CD4-positive, alpha-beta T cell treated with Interleukin-15 for 4 hours (primary cell): ENCODE data around the gene CPSF2.

Experiments used
- DNase-seq: peaks from one replicate; pipeline ENCODE4 v3.0.0-alpha.2; 2020; ENCODE audit warnings: low spot score

Gene CPSF2

DNA sequence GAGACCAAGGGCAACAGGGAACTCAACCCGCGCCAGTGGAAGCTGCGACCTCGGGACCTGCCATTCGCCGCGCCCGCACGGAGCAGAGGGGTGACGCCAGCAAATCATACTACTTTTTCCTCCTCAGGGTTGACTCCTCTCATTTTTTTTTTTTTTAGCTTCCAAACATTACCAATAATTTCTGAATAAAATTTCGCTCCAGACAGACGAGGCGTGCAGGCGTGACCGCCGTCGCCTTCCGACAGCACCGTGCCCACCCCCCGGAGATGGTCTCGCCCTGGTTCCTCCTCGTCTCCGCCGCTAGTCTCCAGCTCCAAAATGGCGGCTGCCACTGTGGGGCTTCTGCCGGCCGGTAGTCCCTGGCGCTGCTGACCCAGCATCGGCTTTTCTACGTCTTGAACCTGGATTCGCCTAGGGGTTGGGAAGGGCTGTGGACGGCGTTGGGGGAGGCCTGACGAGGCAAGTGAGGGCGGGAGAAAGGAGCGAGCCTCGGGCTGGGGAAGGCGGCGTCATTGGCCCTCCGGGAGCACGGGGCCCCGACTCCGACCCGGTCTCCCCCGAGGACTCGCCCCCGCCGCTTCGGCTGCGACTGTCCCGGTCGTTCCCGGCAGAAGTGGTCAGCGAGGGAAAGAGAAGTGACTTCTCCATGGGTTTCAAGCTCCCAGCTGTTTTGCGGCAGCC, at the start of gene CPSF2, which contains the start of gene NDUFB1:
Gene CPSF2, plus strand, starts transcription at position 300 of the 681 bp plus-strand sequence. CDS start 9,016 bp downstream, outside the sequence.
Gene NDUFB1, minus strand, starts transcription at position 37 of the 681 bp plus-strand sequence. CDS start 4,069 bp downstream, outside the sequence.
- DNase-seq, result peak; percentile 81

GRCh38 chr14:92074555-92074954, 47.2 kb upstream of the CPSF2 start:
- no peak for DNase-seq

- DNase-seq, result no peak
These were observed 33.3 kb upstream of the CPSF2 start for GRCh38 chr14:92088494-92088893.

GRCh38 chr14:92093320-92093719, 28.4 kb upstream of the CPSF2 start:
- no peak for DNase-seq

DNA sequence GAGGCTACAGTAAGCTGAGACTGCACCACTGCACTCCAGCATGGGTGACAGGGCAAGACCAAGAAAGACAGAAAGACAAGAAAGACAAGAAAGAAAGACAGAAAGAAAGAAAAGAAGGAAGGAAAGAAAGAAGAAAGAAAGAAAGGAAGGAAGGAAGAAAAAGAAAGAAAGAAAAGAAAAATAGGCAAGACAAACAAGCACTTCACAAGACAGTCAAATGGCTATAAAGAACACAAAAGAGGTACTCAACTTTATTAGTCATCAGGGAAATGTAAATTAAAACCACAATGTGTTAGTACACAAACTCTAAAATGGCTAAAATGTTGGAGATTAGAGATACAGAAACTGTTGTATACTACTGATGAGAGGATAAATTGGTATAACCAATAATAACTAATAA, 22.0 kb upstream of the CPSF2 start:
- DNase-seq, result no peak

- no peak for DNase-seq
These were observed 18.3 kb upstream of the CPSF2 start for GRCh38 chr14:92103363-92103989.

- DNase-seq, result no peak
These were observed 16.5 kb upstream of the CPSF2 start for GRCh38 chr14:92105073-92105892.

DNA sequence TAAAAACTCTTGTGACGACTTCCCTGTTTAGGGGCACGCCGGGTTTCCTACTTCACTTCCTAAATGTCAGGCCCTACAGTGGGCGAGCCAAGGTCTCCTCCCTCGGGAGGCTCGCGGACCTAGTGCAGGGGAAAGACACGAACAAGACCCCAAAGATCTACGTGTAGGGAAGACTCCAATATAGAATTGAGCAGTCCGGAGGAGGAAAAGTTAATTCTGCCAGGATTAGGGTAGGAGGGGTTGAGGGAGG, 16.0 kb upstream of the CPSF2 start:
- DNase-seq, result no peak

DNA sequence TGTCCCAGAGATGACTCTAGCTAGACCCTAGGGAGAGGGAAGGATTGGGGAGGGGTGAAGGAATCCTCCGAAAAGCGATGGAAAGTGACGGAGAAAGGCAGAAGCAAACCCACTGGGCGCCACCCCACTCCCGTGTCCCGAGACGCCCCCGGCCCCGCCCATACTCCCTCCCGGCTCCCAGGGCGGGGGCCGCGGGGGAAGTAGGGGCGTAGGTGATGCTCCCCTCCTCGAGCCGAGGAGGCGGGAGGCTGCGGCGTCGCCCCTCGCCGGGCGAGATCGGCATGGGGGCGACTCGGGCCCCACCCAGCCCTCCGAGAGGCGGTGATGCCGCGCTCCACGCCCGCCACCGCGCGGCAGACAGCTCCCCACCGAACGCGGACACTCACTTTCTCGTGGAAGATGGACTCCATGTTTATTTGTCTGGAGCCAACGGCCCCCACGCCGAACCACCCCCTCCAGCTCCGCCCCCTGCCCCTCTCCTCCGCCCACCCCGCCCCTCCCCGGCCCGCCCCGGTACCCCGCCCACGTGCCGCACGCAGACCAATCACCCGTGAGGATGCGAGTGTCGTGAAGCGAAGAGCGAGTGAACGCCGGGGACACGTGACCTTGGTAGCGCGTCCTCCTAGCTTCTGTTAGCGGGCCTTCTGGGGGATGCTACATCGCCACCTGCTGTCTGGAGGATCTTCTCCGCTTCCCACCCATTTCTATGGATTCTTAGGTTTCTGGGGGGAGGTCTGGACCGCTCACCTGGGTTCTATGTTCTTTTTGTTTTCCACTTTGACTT, 15.4 kb upstream of the CPSF2 start, which contains the start of gene ATXN3:
Gene ATXN3, minus strand, starts transcription at position 440 of the 784 bp plus-strand sequence. Its CDS starts 30 bp downstream, at position 410.
- peak; percentile 97 for DNase-seq

- DNase-seq, result no peak
These were observed 13.2 kb upstream of the CPSF2 start for GRCh38 chr14:92108345-92109254.

- no peak for DNase-seq
These were observed 12.3 kb upstream of the CPSF2 start for GRCh38 chr14:92109490-92109889.

GRCh38 chr14:92121207-92121669, 531 bp upstream of the CPSF2 start:
- no peak for DNase-seq

DNA sequence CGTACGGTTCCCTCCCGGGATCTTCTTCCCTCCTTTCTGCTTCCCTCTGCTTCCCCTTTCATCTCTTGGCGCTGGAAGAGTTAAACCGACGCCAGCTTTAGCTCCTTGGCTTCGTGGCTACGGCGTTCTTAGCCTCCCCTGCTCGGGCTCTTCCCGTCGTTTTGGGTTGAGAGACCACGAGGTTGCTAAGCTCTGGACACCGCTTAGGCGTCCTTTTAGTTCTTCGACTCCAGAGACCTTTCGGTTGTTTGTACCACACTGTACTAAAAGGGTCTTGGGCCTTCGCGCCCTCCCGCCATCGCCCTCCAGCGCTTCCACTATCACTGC, 545 bp downstream of the CPSF2 start:
- DNase-seq, result no peak

DNA sequence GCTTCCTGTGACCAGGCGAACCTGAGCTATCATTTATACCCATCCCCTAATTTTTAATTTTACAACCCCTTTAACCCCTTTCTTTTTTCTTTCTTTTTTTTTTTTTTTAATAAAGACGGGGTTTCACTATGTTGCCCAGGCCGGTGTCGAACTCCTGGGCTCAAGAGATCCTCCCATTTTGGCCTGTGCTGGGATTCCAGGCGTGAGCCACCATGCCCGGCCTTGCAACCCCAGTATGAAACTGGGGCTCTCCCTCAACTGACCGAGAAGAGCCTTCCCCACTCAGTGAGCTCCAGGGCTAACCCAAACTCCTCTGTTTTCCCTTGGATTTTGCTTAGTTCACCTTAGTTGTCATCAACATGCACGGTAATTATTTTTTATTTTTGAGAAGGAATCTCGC, 992 bp downstream of the CPSF2 start:
- no peak for DNase-seq

- DNase-seq, result no peak
These were observed 12.7 kb downstream of the CPSF2 start for GRCh38 chr14:92134456-92134855.

DNA sequence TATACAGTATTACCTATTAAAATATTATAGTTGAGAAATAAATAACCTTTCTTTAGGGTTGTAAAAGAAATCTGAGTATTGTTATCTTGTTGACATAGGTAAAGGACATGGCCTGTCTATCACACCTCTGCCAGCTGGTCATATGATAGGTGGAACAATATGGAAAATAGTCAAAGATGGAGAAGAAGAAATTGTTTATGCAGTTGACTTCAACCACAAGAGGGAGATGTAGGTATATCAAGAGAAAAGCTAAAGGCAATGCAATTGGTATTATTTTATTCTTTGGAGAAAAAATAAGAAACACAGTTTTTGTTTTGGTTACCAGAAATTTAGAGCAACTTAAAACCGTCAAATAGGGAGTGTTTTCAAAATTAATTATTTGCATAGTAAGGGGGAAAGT, 13.5 kb downstream of the CPSF2 start:
- no peak for DNase-seq

GRCh38 chr14:92143309-92143708, 21.5 kb downstream of the CPSF2 start:
- no peak for DNase-seq

DNA sequence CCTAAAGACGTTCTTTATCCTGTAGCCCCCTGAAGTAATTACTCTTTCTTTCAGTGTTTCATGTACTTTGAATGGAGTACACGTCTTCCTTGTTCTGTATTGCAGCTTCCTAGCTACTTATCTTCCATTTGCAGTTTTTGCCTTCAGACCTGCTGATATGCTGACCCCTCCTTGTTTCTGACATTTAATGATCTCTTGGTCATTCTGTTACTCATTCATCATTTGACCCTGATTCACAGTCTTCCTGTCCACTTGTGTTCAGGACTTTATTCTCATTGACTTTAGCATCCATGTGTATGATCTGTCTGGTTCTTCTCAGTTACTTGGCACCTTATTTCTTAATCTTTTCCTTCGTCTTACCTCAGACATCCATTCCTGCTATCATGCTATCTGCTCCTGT, 22.2 kb downstream of the CPSF2 start:
- no peak for DNase-seq

DNA sequence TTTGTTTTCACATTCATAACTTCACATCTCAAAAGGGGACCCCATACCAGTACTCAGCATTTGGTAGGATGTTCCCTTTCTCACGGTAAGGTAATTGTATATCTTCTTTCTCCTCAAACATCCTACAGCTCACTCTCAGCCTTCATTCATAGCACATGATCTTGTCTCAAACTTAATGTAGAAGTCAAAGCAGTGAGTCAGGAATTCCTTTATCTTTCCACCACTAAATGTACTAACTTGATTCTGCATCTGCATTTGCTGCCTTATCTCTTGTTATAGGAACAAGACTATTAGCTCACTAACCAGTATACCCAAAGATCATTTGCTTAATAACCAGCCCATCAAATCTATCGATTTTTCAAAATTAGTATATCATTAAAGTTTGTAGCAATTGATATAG, 22.9 kb downstream of the CPSF2 start:
- no peak for DNase-seq

DNA sequence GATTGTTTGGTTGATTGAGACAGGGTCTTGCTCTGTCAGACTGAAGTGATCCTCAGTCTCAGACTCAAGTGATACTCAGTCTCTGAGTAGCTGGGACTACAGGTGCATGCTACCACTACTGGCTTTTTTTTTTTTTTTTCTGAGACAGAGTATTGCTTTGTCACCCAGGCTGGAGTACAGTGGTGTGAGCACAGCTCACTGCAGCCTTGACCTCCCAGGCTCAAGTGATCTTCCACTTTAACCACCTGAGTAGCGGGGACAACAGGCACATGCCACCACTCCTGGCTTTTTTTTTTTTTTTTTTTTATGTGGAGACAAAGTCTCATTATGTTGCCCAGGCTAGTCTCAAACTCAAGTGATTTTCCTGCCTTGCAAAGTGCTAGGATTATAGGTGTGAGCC, 31.8 kb downstream of the CPSF2 start:
- no peak for DNase-seq

GRCh38 chr14:92154283-92154942, 32.6 kb downstream of the CPSF2 start:
- DNase-seq, result no peak
